HCT116 (cell line): ENCODE measurements around the gene MTHFR. TPM values are rescaled to one million over a fixed set of nuclear protein-coding genes. Genes with fewer than 3 reads are reported as not detected.

Experiments
- ATAC-seq: fragments of 200-7000 bp; cut with Tn5 transposase; 2 replicates; pipeline ENCODE4 v1.9.1; 2020; ENCODE audit warnings: mild to moderate bottlenecking, moderate library complexity
- BruUV-seq: library from RNA; stranded (reverse); fragments of 400-500 nt; replicated peaks from 2 replicates; lab custom pipeline; 2021; lab: Mats Ljungman, UMichigan
- CTCF ChIA-PET: fragments of 300-600 bp; sonication (Branson Sonifier 250); formaldehyde crosslinking; loops from one replicate; lab custom pipeline; 2021; ENCODE audit warnings: antibody characterized with exemption; lab: Charles Lee
- POLR2A ChIA-PET: fragments of 300-600, 350-600 bp; sonication (Branson Sonifier 250); formaldehyde crosslinking; loops from one replicate; lab custom pipeline; 2021; ENCODE audit warnings: antibody characterized with exemption; lab: Charles Lee
- RAD21 ChIA-PET, 2 experiments: fragments of 300-600 bp; sonication (Branson Sonifier 250); formaldehyde crosslinking; loops; one replicate each; lab custom pipeline; 2023; ENCODE audit warnings: low total read pairs in 2 of 2; ENCODE audit not compliant: uncharacterized antibody in 2 of 2, unreplicated experiment in 2 of 2, low non-redundant PET in 1 of 2; lab: Charles Lee
- DNase-seq: peaks from one replicate; pipeline ENCODE4 v3.0.0-alpha.2; 2010; ENCODE audit warnings: low read depth, low spot score
- H2AFZ ChIP-seq: fragments of 200-600 bp; shearing (Covaris generic), sonication (generic); 2 replicates; pipeline ENCODE4 v1.6.1; 2017; ENCODE audit warnings: low read depth, mixed run types, mixed read lengths, antibody characterized with exemption, low read length; ENCODE audit not compliant: poor library complexity, severe bottlenecking
- H3K27ac ChIP-seq: 2 replicates; pipeline ENCODE4 v1.5.1; 2012; ENCODE audit warnings: low read depth, low read length
- H3K27me3 ChIP-seq: fragments of 200-600 bp; sonication (generic); 2 replicates; pipeline ENCODE4 v1.6.1; 2016; ENCODE audit warnings: mixed run types, low read length, mixed read lengths; ENCODE audit not compliant: insufficient read depth
- H3K36me3 ChIP-seq, 2 experiments: fragments of 200-500 bp in 1 of 2; fragments of 200-600 bp in 1 of 2; sonication (Bioruptor generic) in 1 of 2; sonication (generic) in 1 of 2; 2 replicates each; pipeline versions ENCODE4 v1.5.1 to v1.6.1; 2014 to 2016; ENCODE audit warnings: low read length in 2 of 2, inconsistent platforms in 1 of 2, mixed read lengths in 1 of 2, mixed run types in 1 of 2; ENCODE audit not compliant: insufficient read depth in 2 of 2, control insufficient read depth in 1 of 2
- H3K4me1 ChIP-seq, 2 experiments: fragments of 200-600 bp in 1 of 2; sonication (generic) in 1 of 2; 2 replicates each; pipeline versions ENCODE4 v1.5.1 to v1.6.1; 2012 to 2017; ENCODE audit warnings: low read length in 2 of 2, inconsistent platforms in 1 of 2, mild to moderate bottlenecking in 1 of 2, mixed read lengths in 1 of 2, mixed run types in 1 of 2, moderate library complexity in 1 of 2; ENCODE audit not compliant: insufficient read depth in 2 of 2, control insufficient read depth in 1 of 2
- H3K4me2 ChIP-seq: fragments of 200-600 bp; sonication (generic); 2 replicates; pipeline ENCODE4 v1.6.1; 2017; ENCODE audit warnings: mixed run types, low read length, mixed read lengths
- H3K4me3 ChIP-seq, 2 experiments: fragments of 200-600 bp in 1 of 2; sonication (generic) in 1 of 2; replicated peaks in 1 of 2; 2 replicates each; pipeline ENCODE4 v1.5.1; 2011 to 2016; ENCODE audit warnings: low read length in 2 of 2, control low read depth in 1 of 2, low read depth in 1 of 2, mild to moderate bottlenecking in 1 of 2, mixed read lengths in 1 of 2, mixed run types in 1 of 2
- H3K79me2 ChIP-seq: fragments of 200-600 bp; sonication (generic); 2 replicates; pipeline ENCODE4 v1.6.1; 2017; ENCODE audit warnings: mild to moderate bottlenecking, mixed run types, low read length, moderate library complexity, mixed read lengths; ENCODE audit not compliant: insufficient read depth
- H3K9ac ChIP-seq: fragments of 200-600 bp; sonication (generic); 2 replicates; pipeline ENCODE4 v1.6.1; 2016; ENCODE audit warnings: low read length, mixed read lengths
- H3K9me2 ChIP-seq: fragments of 200-600 bp; sonication (generic), shearing (Covaris generic); 2 replicates; pipeline ENCODE4 v1.6.1; 2017; ENCODE audit warnings: mixed run types, mild to moderate bottlenecking, moderate library complexity; ENCODE audit not compliant: insufficient read depth
- H3K9me3 ChIP-seq, 2 experiments: fragments of 200-500 bp in 1 of 2; fragments of 200-600 bp in 1 of 2; sonication (Bioruptor generic) in 1 of 2; sonication (generic) in 1 of 2; 2 replicates each; pipeline ENCODE4 v1.6.1; 2014 to 2017; ENCODE audit warnings: low read length in 2 of 2, mixed read lengths in 2 of 2, inconsistent platforms in 1 of 2, low read depth in 1 of 2, mild to moderate bottlenecking in 1 of 2, mixed run types in 1 of 2, moderate library complexity in 1 of 2; ENCODE audit not compliant: control insufficient read depth in 1 of 2, insufficient read depth in 1 of 2
- H4K20me1 ChIP-seq: fragments of 200-600 bp; sonication (generic), shearing (Covaris generic); 2 replicates; pipeline ENCODE4 v1.6.1; 2017; ENCODE audit warnings: mixed run types, mild to moderate bottlenecking, moderate library complexity; ENCODE audit not compliant: insufficient read depth
- intact Hi-C: fragments of 100-400 bp; cut with micrococcal nuclease; formaldehyde crosslinking; loops from 2 replicates; pipeline ENCODE4 v1.10.0; 2022
- total RNA-seq: library from RNA; stranded (reverse); gene quantifications from one replicate; pipeline ENCODE4 v1.2.1, GENCODE V29; 2021; ENCODE audit not compliant: unreplicated experiment
- TF ChIP-seq, protein P1 (sequence below), 3 experiments: fragments of 200-600 bp in 1 of 3; sonication (generic) in 1 of 3; IDR thresholded peaks in 2 of 3; conservative IDR thresholded peaks in 1 of 3; 2 replicates each; pipeline ENCODE4 v1.5.1; 2012 to 2017; ENCODE audit warnings: low read depth in 2 of 3, low read length in 2 of 3, antibody characterized with exemption in 1 of 3, borderline replicate concordance in 1 of 3, control low read depth in 1 of 3, mild to moderate bottlenecking in 1 of 3, mixed read lengths in 1 of 3, mixed run types in 1 of 3, moderate library complexity in 1 of 3; ENCODE audit not compliant: insufficient read depth in 1 of 3

MTHFR gene
- total RNA-seq, 1 experiment from 2014 or later: 20.9 TPM

DNA sequence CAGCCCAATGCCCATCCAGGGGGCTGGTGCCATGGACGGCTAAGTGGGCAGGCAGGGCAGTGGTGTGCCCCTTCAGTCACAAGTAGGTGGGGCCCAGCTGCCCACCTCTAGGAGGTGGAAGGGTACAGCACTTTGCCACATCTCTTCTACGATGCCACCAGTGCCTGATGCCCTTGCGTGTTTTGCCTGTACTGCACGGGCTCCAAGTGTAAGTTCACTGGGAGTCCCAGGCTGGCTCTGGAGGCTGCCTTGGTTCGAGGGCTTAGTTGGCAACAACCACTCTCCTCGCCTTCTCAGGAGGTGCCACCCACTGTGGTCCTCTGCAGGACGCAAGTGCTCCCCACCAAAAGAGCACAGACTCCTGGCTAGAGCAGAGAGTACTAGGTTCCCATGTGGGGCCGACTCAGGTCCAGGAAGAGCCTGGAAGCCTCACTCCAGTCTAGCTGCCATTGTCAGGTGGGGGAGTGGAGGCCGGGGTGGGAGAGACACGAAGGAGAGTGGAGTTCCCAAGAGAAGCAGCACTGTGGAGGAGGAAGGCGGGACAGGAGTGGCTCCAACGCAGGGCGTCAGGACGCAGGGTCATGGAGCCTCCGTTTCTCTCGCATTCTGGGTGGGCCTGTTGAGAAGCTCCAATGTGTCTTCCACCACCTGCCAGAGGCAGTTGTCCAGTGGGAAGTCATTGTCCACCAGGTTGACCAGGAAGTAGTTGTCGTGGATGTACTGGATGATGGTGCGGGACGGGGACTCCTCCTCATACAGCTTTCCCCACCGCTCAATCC is 15.5 kb downstream of the MTHFR start:
- Histone ChIP-seq H3K79me2 (no peaks in the 10 kb centered on the region), H3K9ac (peak overlapping the region; percentile 50; the same call in 1 of the 2 replicates), H3K9me3 (no peaks in the 10 kb centered on the region), H3K27me3 (no peaks in the 10 kb centered on the region), H3K4me2 (peak overlapping the region; percentile 71)
- DNase-seq: no peak
- TF ChIP-seq, protein P1, sequence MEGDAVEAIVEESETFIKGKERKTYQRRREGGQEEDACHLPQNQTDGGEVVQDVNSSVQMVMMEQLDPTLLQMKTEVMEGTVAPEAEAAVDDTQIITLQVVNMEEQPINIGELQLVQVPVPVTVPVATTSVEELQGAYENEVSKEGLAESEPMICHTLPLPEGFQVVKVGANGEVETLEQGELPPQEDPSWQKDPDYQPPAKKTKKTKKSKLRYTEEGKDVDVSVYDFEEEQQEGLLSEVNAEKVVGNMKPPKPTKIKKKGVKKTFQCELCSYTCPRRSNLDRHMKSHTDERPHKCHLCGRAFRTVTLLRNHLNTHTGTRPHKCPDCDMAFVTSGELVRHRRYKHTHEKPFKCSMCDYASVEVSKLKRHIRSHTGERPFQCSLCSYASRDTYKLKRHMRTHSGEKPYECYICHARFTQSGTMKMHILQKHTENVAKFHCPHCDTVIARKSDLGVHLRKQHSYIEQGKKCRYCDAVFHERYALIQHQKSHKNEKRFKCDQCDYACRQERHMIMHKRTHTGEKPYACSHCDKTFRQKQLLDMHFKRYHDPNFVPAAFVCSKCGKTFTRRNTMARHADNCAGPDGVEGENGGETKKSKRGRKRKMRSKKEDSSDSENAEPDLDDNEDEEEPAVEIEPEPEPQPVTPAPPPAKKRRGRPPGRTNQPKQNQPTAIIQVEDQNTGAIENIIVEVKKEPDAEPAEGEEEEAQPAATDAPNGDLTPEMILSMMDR (IDR thresholded peaks at IDR 0.05 in 2 of 3, conservative IDR thresholded peaks at IDR 0.05 in 1 of 3; ENCODE audit: borderline replicate concordance in 1 of 3, insufficient read depth in 1 of 3, low read depth in 2 of 3, low read length in 2 of 3): no peak
- TF ChIP-seq, all 23 proteins: peak for 0
- 0 out of 4 replicates have a peak overlapping the region, but pooled peaks of 1 of the 2 experiments have one; percentile 3 for H3K4me3 ChIP-seq
- H4K20me1 ChIP-seq: no peaks in the 10 kb centered on the region
- RAD21 ChIA-PET: no interaction called here
- H3K27ac ChIP-seq: peak overlapping the region; percentile 37
- POLR2A ChIA-PET: interaction anchor here (1.1 to 1.2 kb wide), 2 partner anchors 16 to 118 kb away, joined by 5 to 6 read pairs; partner anchors contain the start of genes CLCN6 and MTHFR
- no peak overlapping the region for H2AFZ ChIP-seq
- TSS peak; percentile 77 for BruUV-seq
- CTCF ChIA-PET: no interaction called here
- H3K9me2 ChIP-seq: no peaks in the 10 kb centered on the region
- no peaks in the 10 kb centered on the region for H3K36me3 ChIP-seq
- H3K4me1 ChIP-seq: peaks cover 34 to 73% of the 10 kb centered on the region in 2 experiments
- intact Hi-C loops: no loop called here
- ATAC-seq: peak; percentile 4; the same call in 1 of the 2 replicates
